Measurements from ENCODE around the gene ALG12.

Gene ALG12

GRCh38 chr22:49900441-49901230, 17.6 kb downstream of the ALG12 start:
- TF ChIP-seq CTCF (IDR thresholded peaks at IDR 0.05; ENCODE audit: borderline replicate concordance, insufficient read depth, low read depth, low read length): no peak
- no peak overlapping the region for H3K4me3 ChIP-seq (ENCODE audit: low read depth, low read length)

GRCh38 chr22:49899530-49899929, 18.7 kb downstream of the ALG12 start:
- TF ChIP-seq CTCF (IDR thresholded peaks at IDR 0.05; ENCODE audit: borderline replicate concordance, insufficient read depth, low read depth, low read length): no peak
- H3K4me3 ChIP-seq (ENCODE audit: low read depth, low read length): no peak overlapping the region

GRCh38 chr22:49897015-49897684, 21.1 kb downstream of the ALG12 start:
- no peak for TF ChIP-seq CTCF (IDR thresholded peaks at IDR 0.05; ENCODE audit: borderline replicate concordance, insufficient read depth, low read depth, low read length)
- no peak overlapping the region for H3K4me3 ChIP-seq (ENCODE audit: low read depth, low read length)

- no peak for TF ChIP-seq CTCF (IDR thresholded peaks at IDR 0.05; ENCODE audit: borderline replicate concordance, insufficient read depth, low read depth, low read length)
- H3K4me3 ChIP-seq (ENCODE audit: low read depth, low read length): no peak overlapping the region
These were observed 22.0 kb downstream of the ALG12 start for GRCh38 chr22:49896201-49896600.

GRCh38 chr22:49894322-49895054, 23.8 kb downstream of the ALG12 start:
- no peak overlapping the region for H3K4me3 ChIP-seq (ENCODE audit: low read depth, low read length)
- no peak for TF ChIP-seq CTCF (IDR thresholded peaks at IDR 0.05; ENCODE audit: borderline replicate concordance, insufficient read depth, low read depth, low read length)

GRCh38 chr22:49893025-49893424, 25.2 kb downstream of the ALG12 start:
- no peak overlapping the region for H3K4me3 ChIP-seq (ENCODE audit: low read depth, low read length)
- TF ChIP-seq CTCF (IDR thresholded peaks at IDR 0.05; ENCODE audit: borderline replicate concordance, insufficient read depth, low read depth, low read length): no peak

Measured in GM12875 (cell line).